HG03558 (cell line): Measurements from ENCODE around the gene GPR183.

Experiments
- ATAC-seq: cut with Tn5 transposase; IDR thresholded peaks from one replicate; pipeline ENCODE4 v1.9.1; 2021; ENCODE audit warnings: moderate number of reproducible peaks; ENCODE audit not compliant: unreplicated experiment; ENCODE audit errors: extremely low read depth

GPR183 gene

GRCh38 chr13:99307247-99307646 lies at the start of gene GPR183:
TSS of gene GPR183 (minus strand) at chr13:99307399. CDS start at chr13:99296145, 11,254 bp downstream.
- ATAC-seq = peak; percentile 39

GRCh38 chr13:99356262-99357091 lies 49.3 kb upstream of the GPR183 start:
- peak; percentile 16 for ATAC-seq

GRCh38 chr13:99356012-99356261 lies 48.7 kb upstream of the GPR183 start:
- ATAC-seq = no peak

DNA sequence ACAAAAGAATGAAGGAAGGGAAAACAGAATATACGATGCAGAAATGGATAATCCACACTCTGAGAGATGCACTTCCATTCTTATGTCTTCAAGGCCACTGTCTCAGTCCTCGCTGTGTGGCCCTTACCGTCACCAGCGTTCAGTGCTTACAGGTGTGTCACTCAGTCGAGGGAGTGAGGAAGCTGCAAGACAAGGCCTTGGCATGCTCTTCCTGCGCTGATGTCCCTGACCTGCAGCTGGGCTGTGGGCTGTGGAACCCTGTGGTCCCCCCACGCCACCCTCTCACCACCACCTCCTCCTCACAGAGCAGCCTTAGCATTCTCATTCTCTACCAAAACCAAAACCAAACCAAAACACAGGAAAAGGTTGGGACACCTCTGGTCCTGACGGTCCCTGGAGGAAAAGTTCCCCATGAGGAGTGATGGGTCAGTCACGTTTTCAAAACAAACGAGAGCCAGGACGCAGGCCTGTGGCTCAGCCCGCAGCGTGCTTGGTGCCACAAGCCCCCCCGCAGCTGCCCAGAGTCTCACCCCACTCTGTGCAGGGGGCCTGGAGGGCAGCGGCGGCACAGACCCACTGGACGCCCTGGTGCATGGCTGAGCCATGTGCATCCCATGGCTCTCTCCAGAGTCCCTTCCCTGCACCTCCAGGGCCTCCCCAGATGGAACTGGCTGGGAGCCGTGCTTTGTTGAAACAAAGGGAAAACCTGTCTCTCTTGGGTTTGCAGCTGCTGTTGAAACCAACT lies 48.2 kb upstream of the GPR183 start:
- ATAC-seq = no peak

GRCh38 chr13:99354371-99354951 lies 47.3 kb upstream of the GPR183 start:
- no peak for ATAC-seq

- ATAC-seq = no peak
These were observed 46.6 kb upstream of the GPR183 start for GRCh38 chr13:99353836-99354235.

GRCh38 chr13:99353246-99353600 lies 46.0 kb upstream of the GPR183 start:
- ATAC-seq = no peak

DNA sequence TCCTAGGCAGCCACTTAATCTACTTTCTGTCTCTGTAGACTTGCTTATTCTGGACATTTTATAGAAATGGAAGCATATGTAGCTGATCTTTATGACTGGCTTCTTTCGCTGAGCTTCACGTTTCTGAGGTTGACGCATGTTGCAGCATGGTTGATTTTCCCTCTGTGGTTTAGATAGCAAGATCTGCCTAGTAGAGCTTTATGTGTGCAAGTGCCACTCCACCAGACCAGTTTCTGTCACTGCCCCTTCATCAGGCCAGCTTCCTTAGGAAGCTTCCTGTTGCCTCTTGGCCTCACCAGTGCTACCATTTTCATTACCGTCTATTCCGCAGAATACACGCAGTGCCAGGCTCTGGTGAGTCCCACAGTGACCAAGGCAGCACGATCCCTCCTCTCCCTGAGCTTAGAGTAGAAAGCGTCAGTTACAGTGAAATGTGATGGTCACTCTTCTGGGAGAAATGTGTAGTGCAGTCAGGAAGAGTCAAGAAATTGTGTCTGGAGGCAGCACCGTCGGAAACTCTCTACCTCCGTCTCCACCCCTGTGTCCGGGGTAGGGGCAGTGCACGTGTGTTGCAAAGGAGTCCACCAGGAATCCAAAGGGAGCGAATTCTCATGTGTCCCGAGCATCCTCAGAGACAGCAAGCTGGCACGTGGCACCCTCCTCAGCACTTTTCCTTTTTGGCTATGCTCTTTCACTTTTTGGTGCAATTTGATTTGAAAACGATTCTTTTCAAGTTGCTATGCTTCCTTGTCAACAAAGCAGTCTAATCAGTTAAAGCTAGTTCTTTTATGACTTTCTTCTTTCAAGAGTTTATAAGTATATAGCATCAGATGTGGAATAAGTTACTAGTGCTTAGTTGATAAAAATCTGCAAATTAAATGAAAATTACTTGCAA lies 45.4 kb upstream of the GPR183 start:
- no peak for ATAC-seq

DNA sequence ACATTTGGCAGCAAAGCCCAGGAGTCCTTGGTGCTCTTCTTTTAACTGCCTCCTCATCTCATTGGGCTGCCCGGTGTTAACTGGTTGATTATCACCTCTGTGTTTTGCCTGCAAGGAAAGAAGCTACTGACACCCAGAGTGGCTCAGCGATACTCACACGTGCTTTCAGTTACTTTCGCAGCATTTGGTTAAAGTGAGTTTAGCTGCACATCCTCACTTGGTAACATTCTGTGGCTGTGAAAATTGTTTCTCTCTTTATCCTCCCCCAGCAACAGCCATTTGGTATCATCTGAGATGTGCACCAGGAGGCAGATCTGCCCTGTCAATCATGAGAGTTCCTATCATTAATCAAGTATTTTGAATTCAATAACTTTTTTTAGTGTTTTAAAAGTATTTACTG lies 44.6 kb upstream of the GPR183 start:
- ATAC-seq = no peak

DNA sequence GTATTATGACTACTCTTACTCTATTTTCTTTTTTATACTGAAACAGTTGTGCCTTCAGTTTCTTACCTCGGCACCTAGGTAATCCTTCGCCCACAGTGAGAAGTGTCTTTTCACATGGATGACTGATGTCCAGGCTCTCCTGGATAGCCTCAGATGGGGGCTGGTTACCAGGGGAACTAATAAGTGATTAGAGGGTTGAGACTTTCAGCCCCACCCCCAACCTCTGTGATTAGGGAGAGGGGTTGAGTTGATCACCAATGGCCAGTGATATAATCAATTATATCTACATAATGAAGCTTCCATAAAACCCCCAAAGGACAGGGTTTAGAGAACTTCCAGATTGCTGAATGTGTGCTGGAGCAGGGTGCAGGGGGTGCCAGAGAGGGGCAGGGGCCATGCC lies 43.0 kb upstream of the GPR183 start:
- ATAC-seq = no peak

- ATAC-seq = peak; percentile 37
These were observed 40.8 kb upstream of the GPR183 start for GRCh38 chr13:99347911-99348451.

DNA sequence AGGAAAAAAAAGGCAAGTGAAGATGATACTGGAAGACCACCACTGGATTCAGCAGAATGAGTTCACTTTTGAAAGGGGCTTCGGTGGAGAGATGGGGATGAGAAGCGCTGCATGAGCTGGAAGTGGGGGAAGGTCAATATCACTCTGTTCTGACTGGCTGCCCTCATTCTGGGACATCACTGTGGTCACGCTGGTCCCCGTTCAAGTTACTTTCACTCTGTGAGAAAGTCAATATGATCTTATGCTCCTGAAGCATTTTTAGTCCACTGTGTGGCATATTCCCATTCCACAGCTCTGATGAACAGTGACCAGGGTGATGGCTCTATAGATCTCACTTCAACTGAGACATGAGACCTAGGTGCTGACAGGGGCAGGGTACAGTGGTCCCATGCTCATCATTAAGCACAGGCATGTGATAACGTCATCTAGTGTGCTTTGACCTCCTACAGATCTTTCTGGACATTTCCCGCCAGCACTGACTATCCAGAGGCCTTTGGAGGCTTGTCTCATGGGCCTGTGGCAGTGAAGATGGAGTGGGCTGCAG lies 40.2 kb upstream of the GPR183 start:
- ATAC-seq = no peak

- no peak for ATAC-seq
These were observed 39.3 kb upstream of the GPR183 start for GRCh38 chr13:99346335-99347042.

DNA sequence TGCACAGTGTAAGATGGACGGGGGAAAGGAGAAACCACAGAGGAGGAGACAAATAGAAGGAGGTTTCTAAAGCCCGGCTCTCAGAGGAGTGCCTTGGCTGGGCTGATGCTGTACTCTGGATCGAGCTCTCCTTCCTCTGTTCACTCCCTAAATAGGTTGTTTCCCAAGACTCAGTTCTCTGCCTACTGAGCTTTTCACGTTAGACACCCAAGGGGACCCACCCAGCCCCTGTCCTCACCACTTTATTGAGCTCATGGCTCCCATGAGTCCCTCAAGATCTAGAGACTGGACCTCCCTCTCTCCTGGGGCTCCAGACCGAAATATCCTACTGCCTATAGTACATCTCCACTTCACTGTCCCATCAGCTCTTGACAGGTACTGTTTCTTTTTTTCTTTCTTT lies 38.1 kb upstream of the GPR183 start:
- ATAC-seq = no peak

DNA sequence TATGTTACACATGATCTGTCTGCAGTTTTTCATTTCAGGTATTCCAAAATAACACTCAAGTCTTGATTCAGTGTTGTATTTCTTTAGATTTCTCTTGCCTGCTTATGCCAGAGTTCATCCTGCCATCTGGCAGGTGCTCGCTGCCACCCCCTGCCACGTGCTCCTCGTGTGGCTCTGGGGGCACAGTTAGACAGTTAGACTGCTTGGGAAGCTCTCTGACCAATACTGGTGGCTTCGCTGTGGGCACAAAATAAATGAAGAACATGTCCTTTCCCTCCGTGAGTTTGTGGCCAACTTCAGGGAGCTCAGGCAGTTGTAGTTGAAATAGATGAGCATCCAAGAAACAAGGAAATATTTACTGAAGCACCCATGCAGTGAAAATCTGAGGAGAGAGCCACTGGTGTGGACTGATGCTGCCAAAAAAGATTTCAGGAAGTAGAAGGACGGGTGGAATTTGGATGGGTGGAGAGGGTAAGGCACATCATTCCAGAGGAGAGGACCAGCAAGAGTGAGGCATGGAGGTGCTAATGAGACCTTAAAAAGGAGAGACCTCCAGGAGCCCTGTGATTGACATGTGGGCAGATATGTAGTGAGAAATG lies 37.5 kb upstream of the GPR183 start:
- ATAC-seq = no peak

GRCh38 chr13:99342723-99343315 lies 35.6 kb upstream of the GPR183 start:
- no peak for ATAC-seq

GRCh38 chr13:99341969-99342722 lies 34.9 kb upstream of the GPR183 start:
- no peak for ATAC-seq

DNA sequence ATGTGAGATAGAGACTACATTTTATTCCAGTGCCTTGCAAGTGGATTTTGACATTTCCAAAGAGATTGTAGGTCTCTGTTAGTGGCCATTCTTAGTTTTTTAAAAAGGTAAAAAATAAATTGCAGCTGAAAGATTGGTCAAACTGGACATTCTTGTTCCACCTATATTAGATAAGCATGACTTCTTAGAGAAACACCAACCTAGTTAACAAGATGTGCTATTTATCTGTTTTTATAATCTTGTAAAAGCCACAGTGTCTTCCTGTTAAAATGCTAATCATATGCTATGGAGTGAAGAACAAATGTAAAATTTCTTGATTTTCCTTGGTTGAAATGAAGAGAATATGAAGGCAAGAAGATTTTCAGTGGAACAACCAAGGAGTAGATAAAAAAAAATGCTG lies 33.4 kb upstream of the GPR183 start:
- no peak for ATAC-seq
